Epidermal melanocyte (primary cell): Measurements from ENCODE around the gene SENP8.

Experiments used
- DNase-seq: peaks from one replicate; pipeline ENCODE4 v3.0.0; 2011; ENCODE audit warnings: low spot score; ENCODE audit not compliant: insufficient read length

The SENP8 gene

GRCh38 chr15:72174551-72175165 lies 56.5 kb downstream of the SENP8 start:
- DNase-seq, result no peak

- DNase-seq, result no peak
These were observed 57.2 kb downstream of the SENP8 start for GRCh38 chr15:72175186-72176044.

- DNase-seq, result no peak
These were observed 58.0 kb downstream of the SENP8 start for GRCh38 chr15:72176159-72176558.

GRCh38 chr15:72176743-72177142 lies 58.5 kb downstream of the SENP8 start:
- DNase-seq, result no peak

GRCh38 chr15:72178976-72179585 lies 60.9 kb downstream of the SENP8 start:
- no peak for DNase-seq

- DNase-seq, result no peak
These were observed 61.9 kb downstream of the SENP8 start for GRCh38 chr15:72179950-72180581.

GRCh38 chr15:72180761-72181324 lies 62.6 kb downstream of the SENP8 start:
- no peak for DNase-seq

- DNase-seq, result no peak
These were observed 64.0 kb downstream of the SENP8 start for GRCh38 chr15:72182244-72182643.

GRCh38 chr15:72182673-72183072 lies 64.5 kb downstream of the SENP8 start:
- no peak for DNase-seq

- no peak for DNase-seq
These were observed 65.6 kb downstream of the SENP8 start for GRCh38 chr15:72183781-72184164.

GRCh38 chr15:72184165-72184811 lies 66.1 kb downstream of the SENP8 start:
- peak; percentile 54 for DNase-seq

- no peak for DNase-seq
These were observed 71.2 kb downstream of the SENP8 start for GRCh38 chr15:72189250-72189902.

GRCh38 chr15:72192416-72192815 lies 74.2 kb downstream of the SENP8 start:
- no peak for DNase-seq
